IPS-15b (cell line): ENCODE data around the gene FGD4.

Experiments
- H3K27me3 ChIP-seq: one replicate; pipeline ENCODE4 v1.6.1; 2013; ENCODE audit warnings: low read length; ENCODE audit not compliant: control insufficient read depth, insufficient read depth
- H3K36me3 ChIP-seq: one replicate; pipeline ENCODE4 v1.6.1; 2013; ENCODE audit warnings: low read length; ENCODE audit not compliant: control insufficient read depth, insufficient read depth
- H3K4me1 ChIP-seq: one replicate; pipeline ENCODE4 v1.6.1; 2013; ENCODE audit warnings: mild to moderate bottlenecking, low read length; ENCODE audit not compliant: control insufficient read depth, insufficient read depth
- H3K4me3 ChIP-seq: one replicate; pipeline ENCODE4 v1.5.1; 2013; ENCODE audit warnings: low read depth, low read length
- H3K9ac ChIP-seq: one replicate; pipeline ENCODE4 v1.6.1; 2013; ENCODE audit warnings: low read depth, mild to moderate bottlenecking, low read length
- H3K9me3 ChIP-seq: one replicate; pipeline ENCODE4 v1.6.1; 2013; ENCODE audit warnings: mild to moderate bottlenecking, low read length; ENCODE audit not compliant: control insufficient read depth, insufficient read depth

FGD4 gene

GRCh38 chr12:32647275-32647674, 247.9 kb downstream of the FGD4 start:
- H3K36me3 ChIP-seq: no peaks in the 10 kb centered on the region
- no peaks in the 10 kb centered on the region for H3K27me3 ChIP-seq
- H3K4me3 ChIP-seq: no peak overlapping the region
- H3K9me3 ChIP-seq: no peaks in the 10 kb centered on the region
- H3K9ac ChIP-seq: no peak overlapping the region
- peaks cover 2% of the 10 kb centered on the region for H3K4me1 ChIP-seq

- Histone ChIP-seq H3K36me3 (no peaks in the 10 kb centered on the region), H3K4me1 (peaks cover 2% of the 10 kb centered on the region), H3K9ac (no peak overlapping the region), H3K4me3 (no peak overlapping the region), H3K27me3 (no peaks in the 10 kb centered on the region), H3K9me3 (no peaks in the 10 kb centered on the region)
These were observed 251.2 kb downstream of the FGD4 start for GRCh38 chr12:32650508-32650907.

GRCh38 chr12:32651151-32651955, 252.0 kb downstream of the FGD4 start:
- H3K27me3 ChIP-seq: no peaks in the 10 kb centered on the region
- peaks cover 2% of the 10 kb centered on the region for H3K4me1 ChIP-seq

DNA sequence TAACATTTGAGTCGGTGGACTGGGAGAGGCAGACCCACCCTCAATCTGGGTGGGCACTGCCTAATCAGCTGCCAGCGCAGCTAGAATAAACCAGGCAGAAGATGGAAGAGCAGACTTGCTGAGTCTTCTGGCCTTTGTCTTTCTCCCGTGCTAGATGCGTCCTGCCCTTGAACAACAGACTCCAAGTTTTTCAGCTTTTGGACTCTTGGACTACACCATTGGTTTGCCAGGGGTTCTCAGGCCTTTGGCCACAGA, 252.5 kb downstream of the FGD4 start:
- Histone ChIP-seq H3K36me3 (no peaks in the 10 kb centered on the region), H3K27me3 (no peaks in the 10 kb centered on the region), H3K4me3 (no peak overlapping the region), H3K9ac (no peak overlapping the region), H3K4me1 (peaks cover 2% of the 10 kb centered on the region), H3K9me3 (no peaks in the 10 kb centered on the region)

More at GRCh38 chr12:32651151-32651955, 252.0 kb downstream of the FGD4 start:
- Histone ChIP-seq H3K36me3 (no peaks in the 10 kb centered on the region), H3K4me3 (no peak overlapping the region), H3K9me3 (no peaks in the 10 kb centered on the region), H3K9ac (no peak overlapping the region)

- Histone ChIP-seq H3K36me3 (no peaks in the 10 kb centered on the region), H3K27me3 (no peaks in the 10 kb centered on the region), H3K4me3 (no peak overlapping the region), H3K4me1 (no peaks in the 10 kb centered on the region), H3K9ac (no peak overlapping the region), H3K9me3 (no peaks in the 10 kb centered on the region)
These were observed 260.6 kb downstream of the FGD4 start for GRCh38 chr12:32659908-32660440.

DNA sequence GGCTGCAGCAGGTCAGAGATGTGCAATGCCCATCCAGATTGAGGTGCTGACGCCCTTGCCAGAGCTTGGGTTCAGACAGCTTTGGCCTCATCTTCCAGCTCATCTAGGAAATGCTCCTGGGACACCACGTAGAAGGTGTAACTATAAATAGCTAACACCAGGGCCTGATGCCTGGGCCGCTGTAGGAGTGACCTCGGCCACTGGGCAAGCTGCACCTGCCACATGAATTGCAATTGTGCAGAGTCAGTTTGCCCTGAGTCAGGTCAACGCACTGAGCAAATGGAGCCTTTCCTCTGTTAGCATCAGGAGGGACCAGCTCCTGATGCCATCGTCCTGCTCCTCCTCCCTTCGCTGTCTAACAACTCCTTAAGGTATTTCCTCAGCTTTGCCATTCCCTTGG, 262.3 kb downstream of the FGD4 start:
- no peaks in the 10 kb centered on the region for H3K27me3 ChIP-seq
- no peaks in the 10 kb centered on the region for H3K36me3 ChIP-seq
- no peaks in the 10 kb centered on the region for H3K9me3 ChIP-seq
- no peak overlapping the region for H3K4me3 ChIP-seq
- no peak overlapping the region for H3K9ac ChIP-seq
- peaks cover 1% of the 10 kb centered on the region for H3K4me1 ChIP-seq

GRCh38 chr12:32662665-32663064, 263.3 kb downstream of the FGD4 start:
- Histone ChIP-seq H3K4me3 (no peak overlapping the region), H3K9me3 (no peaks in the 10 kb centered on the region), H3K9ac (no peak overlapping the region), H3K36me3 (no peaks in the 10 kb centered on the region), H3K27me3 (no peaks in the 10 kb centered on the region), H3K4me1 (peaks cover 5% of the 10 kb centered on the region)

- Histone ChIP-seq H3K9ac (no peak overlapping the region), H3K4me3 (no peak overlapping the region), H3K9me3 (no peaks in the 10 kb centered on the region), H3K36me3 (no peaks in the 10 kb centered on the region), H3K27me3 (no peaks in the 10 kb centered on the region), H3K4me1 (peaks cover 5% of the 10 kb centered on the region)
These were observed 266.7 kb downstream of the FGD4 start for GRCh38 chr12:32666018-32666417.

DNA sequence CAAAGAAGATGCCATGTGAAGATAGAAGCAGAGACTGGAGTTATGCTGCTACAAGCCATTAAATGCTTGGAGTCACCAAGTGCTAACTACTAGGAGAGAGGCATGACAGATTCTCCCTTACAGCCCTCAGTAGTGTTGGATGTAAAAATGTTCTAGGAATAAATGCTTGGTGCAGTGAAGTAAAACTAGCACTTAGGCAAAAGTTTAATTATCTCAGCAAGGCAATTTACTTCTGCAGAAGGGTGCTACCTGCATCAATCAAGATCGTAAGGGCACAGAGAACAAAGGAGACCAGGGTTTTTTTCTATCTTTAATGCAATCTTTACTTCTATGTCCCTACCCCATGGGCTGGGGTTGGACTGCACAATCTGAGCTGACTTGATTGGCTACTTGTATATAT, 270.2 kb downstream of the FGD4 start:
- Histone ChIP-seq H3K36me3 (no peaks in the 10 kb centered on the region), H3K9ac (no peak overlapping the region), H3K27me3 (no peaks in the 10 kb centered on the region), H3K4me1 (peaks cover 5% of the 10 kb centered on the region), H3K4me3 (no peak overlapping the region), H3K9me3 (no peaks in the 10 kb centered on the region)

DNA sequence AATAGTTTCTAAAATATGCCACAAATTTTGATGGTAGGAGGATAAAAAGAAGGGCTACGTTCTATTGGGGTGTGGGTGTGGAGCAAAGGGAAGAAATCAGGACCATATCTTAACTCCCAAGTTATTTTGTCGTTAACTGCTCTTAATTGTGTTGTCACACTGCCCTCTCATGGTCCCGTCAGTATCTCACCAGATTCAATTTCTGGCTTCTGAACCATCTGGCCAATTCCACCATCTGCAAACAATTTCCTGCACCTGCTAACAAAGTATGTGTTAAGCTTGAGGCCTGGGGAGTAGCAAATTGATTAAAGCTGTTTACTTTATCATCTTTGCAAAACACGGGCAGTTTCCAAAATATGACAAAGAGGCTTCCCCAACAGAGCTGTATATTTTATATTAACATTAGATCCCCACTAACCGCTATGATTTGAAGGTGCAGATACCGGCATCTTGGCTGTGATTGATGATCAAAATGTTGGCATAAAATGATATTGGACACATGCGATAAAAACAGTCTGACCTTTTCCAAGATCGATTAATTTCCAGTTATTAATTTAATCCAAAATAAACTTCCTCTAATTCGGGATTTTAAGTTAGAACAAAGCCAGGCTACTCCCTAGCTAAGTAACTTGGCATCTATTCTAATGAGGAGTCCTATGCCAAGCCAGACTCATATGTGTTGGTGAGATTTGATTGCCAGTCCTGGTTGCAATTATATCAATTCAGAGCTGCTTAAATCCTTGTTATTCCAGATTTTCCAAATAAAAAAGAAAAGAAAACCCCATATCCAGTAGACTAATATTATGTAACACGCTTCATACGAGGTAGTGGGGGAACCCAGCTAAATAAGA, 272.8 kb downstream of the FGD4 start:
- Histone ChIP-seq H3K27me3 (no peaks in the 10 kb centered on the region), H3K4me1 (no peaks in the 10 kb centered on the region), H3K9ac (no peak overlapping the region), H3K4me3 (no peak overlapping the region), H3K9me3 (no peaks in the 10 kb centered on the region), H3K36me3 (no peaks in the 10 kb centered on the region)

DNA sequence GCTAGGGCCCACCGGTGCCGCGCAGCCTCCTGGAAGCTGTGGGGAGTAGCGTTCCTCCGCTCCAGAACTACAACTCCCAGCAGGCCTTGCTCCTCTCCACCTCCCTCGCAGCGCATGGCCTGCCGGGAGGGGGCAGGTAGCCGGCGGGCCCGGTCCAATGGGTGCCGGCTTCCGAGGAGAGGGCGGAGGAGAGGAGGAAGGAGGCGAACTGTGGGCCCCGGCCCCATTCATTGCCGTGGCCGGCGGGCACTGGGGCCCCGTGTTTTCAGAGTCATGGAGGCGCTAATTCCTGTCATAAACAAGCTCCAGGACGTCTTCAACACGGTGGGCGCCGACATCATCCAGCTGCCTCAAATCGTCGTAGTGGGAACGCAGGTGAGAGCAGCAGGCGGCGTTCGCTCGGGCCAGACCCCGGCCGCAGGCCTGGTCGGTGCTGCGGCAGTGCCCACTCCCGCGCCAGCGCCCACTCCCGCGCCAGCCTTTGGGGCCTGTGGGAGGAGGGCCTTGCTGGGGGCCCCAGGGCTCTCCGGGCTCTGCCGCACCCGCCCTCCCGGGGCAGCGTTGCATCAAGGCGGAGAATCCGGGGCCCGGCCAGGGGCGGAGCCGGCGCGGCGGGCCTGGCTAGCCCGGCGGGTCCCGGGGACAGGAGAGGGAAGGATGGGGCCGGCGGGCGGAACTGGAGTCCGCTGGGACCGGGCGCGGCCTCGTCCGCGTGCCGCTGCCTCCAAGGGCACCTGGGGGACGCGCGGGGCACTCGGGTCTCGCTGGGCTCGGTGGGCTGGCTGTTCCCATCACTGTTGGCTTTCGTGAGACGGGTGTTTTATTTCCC, 279.9 kb downstream of the FGD4 start, which contains the start of gene DNM1L:
Gene DNM1L, plus strand, starts transcription at position 211 of the 829 bp plus-strand sequence. Its CDS starts 63 bp downstream, at position 274.
- Histone ChIP-seq H3K4me3 (peak within 1 kb of the TSS; percentile 98), H3K9me3 (no peaks in the 10 kb centered on the region), H3K4me1 (peaks cover 2% of the 10 kb centered on the region), H3K36me3 (no peaks in the 10 kb centered on the region), H3K9ac (peak within 1 kb of the TSS; percentile 96), H3K27me3 (no peaks in the 10 kb centered on the region)
